GM10847 (cell line): ENCODE data around the gene MAP3K20.

Source experiments
- POLR2A ChIP-seq: IDR thresholded peaks from 2 replicates; pipeline ENCODE4 v1.6.1; 2011; ENCODE audit not compliant: insufficient read length; ENCODE audit errors: extremely low read depth

The MAP3K20 gene

GRCh38 chr2:173184031-173185004, 108.7 kb downstream of the MAP3K20 start:
- TF ChIP-seq POLR2A: no peak

GRCh38 chr2:173185437-173185836, 109.8 kb downstream of the MAP3K20 start:
- TF ChIP-seq POLR2A: no peak

GRCh38 chr2:173187941-173188788, 112.5 kb downstream of the MAP3K20 start:
- TF ChIP-seq POLR2A: no peak

GRCh38 chr2:173191601-173192000, 116.0 kb downstream of the MAP3K20 start:
- TF ChIP-seq POLR2A: no peak

- TF ChIP-seq POLR2A: no peak
Observed at GRCh38 chr2:173192071-173192470, 116.4 kb downstream of the MAP3K20 start.

GRCh38 chr2:173193925-173194324, 118.3 kb downstream of the MAP3K20 start:
- TF ChIP-seq POLR2A: no peak

GRCh38 chr2:173195100-173195499, 119.5 kb downstream of the MAP3K20 start:
- TF ChIP-seq POLR2A: no peak

- TF ChIP-seq POLR2A: no peak
Observed at GRCh38 chr2:173196080-173196479, 120.4 kb downstream of the MAP3K20 start.

- no peak for TF ChIP-seq POLR2A
Observed at GRCh38 chr2:173196638-173197037, 121.0 kb downstream of the MAP3K20 start.

GRCh38 chr2:173198327-173198726, 122.7 kb downstream of the MAP3K20 start:
- no peak for TF ChIP-seq POLR2A

- no peak for TF ChIP-seq POLR2A
Observed at GRCh38 chr2:173199294-173199693, 123.6 kb downstream of the MAP3K20 start.

GRCh38 chr2:173202570-173202969, 126.9 kb downstream of the MAP3K20 start:
- TF ChIP-seq POLR2A: no peak

GRCh38 chr2:173204316-173204715, 128.7 kb downstream of the MAP3K20 start:
- TF ChIP-seq POLR2A: no peak

- no peak for TF ChIP-seq POLR2A
Observed at GRCh38 chr2:173205375-173205774, 129.7 kb downstream of the MAP3K20 start.

- TF ChIP-seq POLR2A: no peak
Observed at GRCh38 chr2:173210270-173211196, 134.9 kb downstream of the MAP3K20 start.
